Activated CD8-positive, alpha-beta T cell treated with anti-CD3 and anti-CD28 coated beads for 36 hours (primary cell): Measurements from ENCODE around the gene ANK3. TPM values are rescaled to one million over a fixed set of nuclear protein-coding genes. Genes with fewer than 3 reads are reported as not detected.

ENCODE experiments used
- ATAC-seq: fragments of 200-7000 bp; cut with Tn5 transposase; one replicate; pipeline ENCODE4 v1.10.0; 2021; ENCODE audit warnings: mild to moderate bottlenecking, moderate library complexity
- CTCF ChIA-PET: fragments of 350-600 bp; sonication (Branson Sonifier 250); formaldehyde crosslinking; loops from one replicate; lab custom pipeline; 2021; ENCODE audit warnings: antibody characterized with exemption; lab: Charles Lee
- POLR2A ChIA-PET: fragments of 350-600 bp; sonication (Branson Sonifier 250); formaldehyde crosslinking; loops from one replicate; lab custom pipeline; 2021; ENCODE audit warnings: antibody characterized with exemption; lab: Charles Lee
- DNase-seq: peaks from one replicate; pipeline ENCODE4 v3.0.0-alpha.2; 2020
- H3K27ac Mint-ChIP-seq: one replicate; pipeline ENCODE4 v1.8.0; 2021; ENCODE audit warnings: mild to moderate bottlenecking, mixed read lengths
- H3K27me3 Mint-ChIP-seq: one replicate; pipeline ENCODE4 v1.8.0; 2021; ENCODE audit warnings: mixed read lengths
- H3K36me3 Mint-ChIP-seq: one replicate; pipeline ENCODE4 v1.8.0; 2021; ENCODE audit warnings: low read depth, mixed read lengths
- H3K4me1 Mint-ChIP-seq: one replicate; pipeline ENCODE4 v1.8.0; 2021; ENCODE audit warnings: low read depth, mixed read lengths
- H3K4me3 Mint-ChIP-seq: one replicate; pipeline ENCODE4 v1.8.0; 2021; ENCODE audit warnings: mild to moderate bottlenecking, moderate library complexity, mixed read lengths
- H3K9me3 Mint-ChIP-seq: one replicate; pipeline ENCODE4 v1.8.0; 2021; ENCODE audit warnings: mixed read lengths
- intact Hi-C: fragments of 100-400 bp; cut with micrococcal nuclease; formaldehyde crosslinking; loops from one replicate; pipeline ENCODE4 v1.10.0; 2022
- total RNA-seq, 2 experiments: library from RNA; stranded (reverse); gene quantifications; one replicate each; pipeline ENCODE4 v1.2.3, GENCODE V29; 2021
- TF ChIP-seq, protein P1 (sequence below): fragments of 200-600 bp; IDR thresholded peaks from one replicate; pipeline ENCODE4 v1.8.0; 2022; ENCODE audit warnings: antibody characterized with exemption, mild to moderate bottlenecking

ANK3 gene
- total RNA-seq, 2 experiments from 2014 or later, result 10.3 to 12.0 TPM

DNA sequence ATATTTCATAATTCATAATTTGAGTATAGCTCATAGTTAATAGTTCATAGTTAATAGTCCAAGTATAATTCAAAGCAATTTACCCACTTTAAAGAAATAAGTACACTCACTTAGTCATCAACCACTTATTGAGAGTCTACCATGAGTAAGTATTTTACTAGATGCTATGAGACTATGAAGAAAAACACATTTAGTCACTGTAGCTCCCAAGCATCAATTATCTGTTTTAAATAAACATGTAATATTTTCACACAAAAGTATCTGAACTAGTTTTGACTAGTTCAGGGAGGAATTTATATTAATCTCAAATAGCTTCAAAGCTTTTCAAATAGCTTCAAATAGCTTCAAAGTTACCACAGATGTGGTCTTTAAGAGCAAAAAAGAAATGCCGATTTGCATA lies 119.2 kb downstream of the ANK3 start:
- no peak overlapping the region for H3K4me3 Mint-ChIP-seq
- intact Hi-C loops, result no loop called here
- no peak for ATAC-seq
- H3K27me3 Mint-ChIP-seq, result peaks cover 1% of the 10 kb centered on the region
- POLR2A ChIA-PET, result no interaction called here
- no peak for DNase-seq
- CTCF ChIA-PET, result no interaction called here
- no peak overlapping the region for H3K27ac Mint-ChIP-seq
- H3K9me3 Mint-ChIP-seq, result no peaks in the 10 kb centered on the region
- H3K4me1 Mint-ChIP-seq, result no peaks in the 10 kb centered on the region
- no peaks in the 10 kb centered on the region for H3K36me3 Mint-ChIP-seq
- TF ChIP-seq, protein P1, sequence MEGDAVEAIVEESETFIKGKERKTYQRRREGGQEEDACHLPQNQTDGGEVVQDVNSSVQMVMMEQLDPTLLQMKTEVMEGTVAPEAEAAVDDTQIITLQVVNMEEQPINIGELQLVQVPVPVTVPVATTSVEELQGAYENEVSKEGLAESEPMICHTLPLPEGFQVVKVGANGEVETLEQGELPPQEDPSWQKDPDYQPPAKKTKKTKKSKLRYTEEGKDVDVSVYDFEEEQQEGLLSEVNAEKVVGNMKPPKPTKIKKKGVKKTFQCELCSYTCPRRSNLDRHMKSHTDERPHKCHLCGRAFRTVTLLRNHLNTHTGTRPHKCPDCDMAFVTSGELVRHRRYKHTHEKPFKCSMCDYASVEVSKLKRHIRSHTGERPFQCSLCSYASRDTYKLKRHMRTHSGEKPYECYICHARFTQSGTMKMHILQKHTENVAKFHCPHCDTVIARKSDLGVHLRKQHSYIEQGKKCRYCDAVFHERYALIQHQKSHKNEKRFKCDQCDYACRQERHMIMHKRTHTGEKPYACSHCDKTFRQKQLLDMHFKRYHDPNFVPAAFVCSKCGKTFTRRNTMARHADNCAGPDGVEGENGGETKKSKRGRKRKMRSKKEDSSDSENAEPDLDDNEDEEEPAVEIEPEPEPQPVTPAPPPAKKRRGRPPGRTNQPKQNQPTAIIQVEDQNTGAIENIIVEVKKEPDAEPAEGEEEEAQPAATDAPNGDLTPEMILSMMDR, result no peak

DNA sequence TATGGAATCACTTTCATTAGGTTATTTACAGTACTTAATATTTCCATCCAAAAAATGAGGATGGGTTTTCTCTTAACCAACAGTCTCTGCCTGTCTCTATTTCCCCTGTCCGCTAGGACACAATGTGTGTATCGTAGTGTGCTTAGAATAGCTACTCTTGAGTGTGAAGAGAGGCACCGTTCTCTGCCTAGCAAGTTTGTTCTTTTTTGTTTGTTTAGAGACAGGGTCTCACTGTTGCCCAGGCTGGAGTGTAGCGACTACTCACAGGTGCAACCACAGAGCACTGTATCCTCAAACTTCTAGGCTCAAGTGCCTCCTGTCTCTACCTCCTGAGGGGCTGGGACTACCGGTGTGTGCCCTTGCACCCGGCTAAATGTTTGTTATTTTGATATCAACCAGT lies 121.9 kb downstream of the ANK3 start:
- ChIA-PET CTCF (interaction anchor here (1.1 kb wide), 1 partner anchor 9 kb away, joined by 3 read pairs; no protein-coding TSS in a partner anchor), POLR2A (no interaction called here)
- intact Hi-C loops, result no loop called here
- DNase-seq (no peak), ATAC-seq (no peak)
- no peak overlapping the region for H3K4me3 Mint-ChIP-seq
- no peaks in the 10 kb centered on the region for H3K9me3 Mint-ChIP-seq
- no peaks in the 10 kb centered on the region for H3K27me3 Mint-ChIP-seq
- H3K27ac Mint-ChIP-seq, result no peak overlapping the region
- TF ChIP-seq, protein P1, result no peak
- no peaks in the 10 kb centered on the region for H3K4me1 Mint-ChIP-seq
- no peaks in the 10 kb centered on the region for H3K36me3 Mint-ChIP-seq

DNA sequence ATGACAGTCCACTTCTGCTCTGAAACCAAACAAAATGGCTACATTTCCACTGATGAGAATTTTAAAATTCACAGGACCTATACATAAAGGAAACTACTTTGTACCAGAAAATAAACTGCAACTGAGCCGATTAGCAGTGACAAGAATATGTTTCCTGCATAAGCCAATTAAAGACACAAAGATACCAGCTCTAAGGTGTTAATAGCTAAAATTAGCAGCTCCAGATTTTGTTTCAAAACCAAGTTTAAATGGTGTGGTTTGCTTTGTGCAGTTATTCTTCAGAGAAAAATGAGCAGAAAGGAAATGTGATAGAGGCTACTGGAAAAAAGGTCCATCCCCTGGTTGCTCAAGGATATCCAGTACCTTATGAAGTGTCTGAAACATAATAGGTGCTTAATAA lies 123.2 kb downstream of the ANK3 start:
- Mint-ChIP-seq H3K27me3 (no peaks in the 10 kb centered on the region), H3K4me3 (no peak overlapping the region), H3K4me1 (no peaks in the 10 kb centered on the region), H3K9me3 (no peaks in the 10 kb centered on the region), H3K36me3 (no peaks in the 10 kb centered on the region), H3K27ac (no peak overlapping the region)
- ATAC-seq, result no peak
- TF ChIP-seq, protein P1, result no peak
- no peak for DNase-seq
- intact Hi-C loops, result no loop called here
- ChIA-PET CTCF (no interaction called here), POLR2A (no interaction called here)

DNA sequence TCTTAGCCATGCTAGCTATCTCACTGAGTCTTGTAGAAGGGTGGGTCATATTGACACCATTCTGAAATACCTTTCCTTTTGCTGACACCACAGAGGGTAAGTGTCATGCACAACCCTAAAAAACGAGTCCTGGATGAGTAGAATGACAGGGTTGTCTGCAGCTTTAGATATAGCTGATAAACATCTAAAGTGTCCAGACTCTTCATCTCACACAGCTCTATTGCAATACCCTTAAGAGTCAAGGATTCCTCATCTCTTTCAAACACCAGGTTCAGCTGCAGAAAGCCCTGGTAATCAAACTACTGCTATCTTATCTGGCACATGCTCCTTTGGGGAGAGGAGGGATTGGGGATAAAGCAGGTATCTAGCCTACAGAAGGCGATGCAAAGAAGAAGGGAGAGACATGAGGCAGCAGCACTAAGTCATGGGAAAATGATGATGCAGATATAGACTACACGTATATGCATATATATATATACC lies 127.0 kb downstream of the ANK3 start:
- Mint-ChIP-seq H3K36me3 (no peaks in the 10 kb centered on the region), H3K4me1 (no peaks in the 10 kb centered on the region), H3K27me3 (no peaks in the 10 kb centered on the region), H3K9me3 (no peaks in the 10 kb centered on the region), H3K27ac (no peak overlapping the region), H3K4me3 (no peak overlapping the region)
- intact Hi-C loops, result no loop called here
- ChIA-PET CTCF (no interaction called here), POLR2A (no interaction called here)
- no peak for ATAC-seq
- no peak for DNase-seq
- TF ChIP-seq, protein P1, result no peak

DNA sequence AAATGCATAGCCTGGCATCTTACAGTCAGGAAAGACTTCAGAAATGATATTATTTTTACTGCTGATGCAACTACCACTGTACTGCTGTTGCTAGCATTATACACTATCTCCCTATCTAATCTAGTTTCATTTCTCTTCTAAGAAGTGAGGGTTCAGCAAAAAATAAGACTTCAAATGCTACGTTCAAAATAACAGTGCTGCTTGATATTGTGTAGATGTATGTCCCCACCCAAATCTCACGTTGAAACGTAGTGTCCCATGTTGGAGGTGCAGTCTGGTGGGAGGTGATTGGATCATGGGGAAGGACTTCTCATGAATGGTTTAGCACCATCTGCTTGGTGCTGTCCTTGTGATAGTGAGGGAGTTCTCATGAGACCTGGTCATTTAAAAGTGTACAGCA lies 129.4 kb downstream of the ANK3 start:
- Mint-ChIP-seq H3K9me3 (no peaks in the 10 kb centered on the region), H3K36me3 (no peaks in the 10 kb centered on the region), H3K27ac (no peak overlapping the region), H3K4me1 (no peaks in the 10 kb centered on the region), H3K4me3 (no peak overlapping the region), H3K27me3 (no peaks in the 10 kb centered on the region)
- intact Hi-C loops, result no loop called here
- CTCF ChIA-PET, result no interaction called here
- DNase-seq (no peak), ATAC-seq (no peak)
- POLR2A ChIA-PET, result no interaction called here
- TF ChIP-seq, protein P1, result no peak
